Activated CD8-positive, alpha-beta T cell treated with anti-CD3 and anti-CD28 coated beads for 36 hours (primary cell): Measurements from ENCODE around the gene MATK. TPM values are rescaled to one million over a fixed set of nuclear protein-coding genes. Genes with fewer than 3 reads are reported as not detected.

Experiments used
- ATAC-seq: fragments of 200-7000 bp; cut with Tn5 transposase; one replicate; pipeline ENCODE4 v1.10.0; 2021; ENCODE audit warnings: mild to moderate bottlenecking, moderate library complexity
- CTCF ChIA-PET: fragments of 350-600 bp; sonication (Branson Sonifier 250); formaldehyde crosslinking; loops from one replicate; lab custom pipeline; 2021; ENCODE audit warnings: antibody characterized with exemption; lab: Charles Lee
- POLR2A ChIA-PET: fragments of 350-600 bp; sonication (Branson Sonifier 250); formaldehyde crosslinking; loops from one replicate; lab custom pipeline; 2021; ENCODE audit warnings: antibody characterized with exemption; lab: Charles Lee
- DNase-seq: peaks from one replicate; pipeline ENCODE4 v3.0.0-alpha.2; 2020
- H3K27ac Mint-ChIP-seq: one replicate; pipeline ENCODE4 v1.8.0; 2021; ENCODE audit warnings: mild to moderate bottlenecking, mixed read lengths
- H3K27me3 Mint-ChIP-seq: one replicate; pipeline ENCODE4 v1.8.0; 2021; ENCODE audit warnings: mixed read lengths
- H3K36me3 Mint-ChIP-seq: one replicate; pipeline ENCODE4 v1.8.0; 2021; ENCODE audit warnings: low read depth, mixed read lengths
- H3K4me1 Mint-ChIP-seq: one replicate; pipeline ENCODE4 v1.8.0; 2021; ENCODE audit warnings: low read depth, mixed read lengths
- H3K4me3 Mint-ChIP-seq: one replicate; pipeline ENCODE4 v1.8.0; 2021; ENCODE audit warnings: mild to moderate bottlenecking, moderate library complexity, mixed read lengths
- H3K9me3 Mint-ChIP-seq: one replicate; pipeline ENCODE4 v1.8.0; 2021; ENCODE audit warnings: mixed read lengths
- intact Hi-C: fragments of 100-400 bp; cut with micrococcal nuclease; formaldehyde crosslinking; loops from one replicate; pipeline ENCODE4 v1.10.0; 2022
- total RNA-seq, 2 experiments: library from RNA; stranded (reverse); gene quantifications; one replicate each; pipeline ENCODE4 v1.2.3, GENCODE V29; 2021
- TF ChIP-seq, protein P1 (sequence below): fragments of 200-600 bp; IDR thresholded peaks from one replicate; pipeline ENCODE4 v1.8.0; 2022; ENCODE audit warnings: antibody characterized with exemption, mild to moderate bottlenecking

Gene MATK
- total RNA-seq, 2 experiments from 2014 or later: 37.6 to 39.6 TPM

DNA sequence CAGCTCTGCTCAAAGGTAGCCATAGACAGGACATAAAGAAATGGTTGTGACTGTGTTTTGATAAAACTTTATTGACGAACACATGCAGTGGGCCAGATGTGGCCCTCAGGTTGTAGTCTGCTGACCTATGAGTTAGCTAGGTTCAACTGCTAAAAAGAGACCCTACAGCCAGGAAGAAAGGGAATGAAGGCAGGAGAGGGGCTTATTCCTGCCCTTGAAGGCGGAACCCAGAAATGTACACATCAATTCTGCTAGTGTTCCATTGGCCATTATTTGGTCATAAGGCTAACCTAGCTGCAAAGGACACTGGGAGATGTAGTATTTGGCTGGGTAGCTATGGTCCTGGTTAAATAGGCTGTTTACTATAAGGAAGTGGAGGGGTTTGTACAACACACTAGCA lies 42.7 kb downstream of the MATK start:
- Mint-ChIP-seq H3K27me3 (no peaks in the 10 kb centered on the region), H3K36me3 (no peaks in the 10 kb centered on the region), H3K4me3 (no peak overlapping the region), H3K4me1 (peaks cover 3% of the 10 kb centered on the region), H3K27ac (no peak overlapping the region), H3K9me3 (no peaks in the 10 kb centered on the region)
- intact Hi-C loops: no loop called here
- ChIA-PET CTCF (no interaction called here), POLR2A (no interaction called here)
- ATAC-seq (no peak), DNase-seq (no peak)
- TF ChIP-seq, protein P1, sequence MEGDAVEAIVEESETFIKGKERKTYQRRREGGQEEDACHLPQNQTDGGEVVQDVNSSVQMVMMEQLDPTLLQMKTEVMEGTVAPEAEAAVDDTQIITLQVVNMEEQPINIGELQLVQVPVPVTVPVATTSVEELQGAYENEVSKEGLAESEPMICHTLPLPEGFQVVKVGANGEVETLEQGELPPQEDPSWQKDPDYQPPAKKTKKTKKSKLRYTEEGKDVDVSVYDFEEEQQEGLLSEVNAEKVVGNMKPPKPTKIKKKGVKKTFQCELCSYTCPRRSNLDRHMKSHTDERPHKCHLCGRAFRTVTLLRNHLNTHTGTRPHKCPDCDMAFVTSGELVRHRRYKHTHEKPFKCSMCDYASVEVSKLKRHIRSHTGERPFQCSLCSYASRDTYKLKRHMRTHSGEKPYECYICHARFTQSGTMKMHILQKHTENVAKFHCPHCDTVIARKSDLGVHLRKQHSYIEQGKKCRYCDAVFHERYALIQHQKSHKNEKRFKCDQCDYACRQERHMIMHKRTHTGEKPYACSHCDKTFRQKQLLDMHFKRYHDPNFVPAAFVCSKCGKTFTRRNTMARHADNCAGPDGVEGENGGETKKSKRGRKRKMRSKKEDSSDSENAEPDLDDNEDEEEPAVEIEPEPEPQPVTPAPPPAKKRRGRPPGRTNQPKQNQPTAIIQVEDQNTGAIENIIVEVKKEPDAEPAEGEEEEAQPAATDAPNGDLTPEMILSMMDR: no peak

DNA sequence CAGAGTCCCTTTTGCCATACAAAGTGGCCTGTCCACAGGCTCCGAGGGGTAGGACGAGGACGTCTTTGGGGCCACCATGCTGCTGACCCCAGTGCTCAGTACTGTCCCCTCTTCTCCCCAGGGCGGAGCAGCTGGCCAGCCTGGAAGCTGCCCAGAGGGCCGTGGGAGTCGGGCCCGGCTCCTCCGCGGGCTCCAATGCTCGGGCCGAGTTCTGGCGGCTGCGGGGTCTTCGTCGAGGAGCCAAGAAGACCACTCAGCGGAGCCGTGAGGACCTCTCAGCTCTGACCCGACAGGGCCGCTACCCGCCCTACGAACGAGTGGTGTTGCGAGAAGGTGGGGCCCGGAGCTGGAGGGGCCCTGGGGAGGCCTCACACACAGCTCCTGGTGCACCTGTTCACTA lies 45.8 kb downstream of the MATK start:
- ChIA-PET POLR2A (no interaction called here), CTCF (interaction anchor here (1.0 to 1.9 kb wide), 3 partner anchors 11 to 82 kb away, joined by 3 to 4 read pairs (median 3); no protein-coding TSS in a partner anchor)
- Mint-ChIP-seq H3K27ac (no peak overlapping the region), H3K4me1 (peaks cover 3% of the 10 kb centered on the region), H3K36me3 (no peaks in the 10 kb centered on the region), H3K9me3 (no peaks in the 10 kb centered on the region), H3K4me3 (no peak overlapping the region), H3K27me3 (no peaks in the 10 kb centered on the region)
- intact Hi-C loops: no loop called here
- ATAC-seq: no peak
- DNase-seq: no peak
- TF ChIP-seq, protein P1: no peak

DNA sequence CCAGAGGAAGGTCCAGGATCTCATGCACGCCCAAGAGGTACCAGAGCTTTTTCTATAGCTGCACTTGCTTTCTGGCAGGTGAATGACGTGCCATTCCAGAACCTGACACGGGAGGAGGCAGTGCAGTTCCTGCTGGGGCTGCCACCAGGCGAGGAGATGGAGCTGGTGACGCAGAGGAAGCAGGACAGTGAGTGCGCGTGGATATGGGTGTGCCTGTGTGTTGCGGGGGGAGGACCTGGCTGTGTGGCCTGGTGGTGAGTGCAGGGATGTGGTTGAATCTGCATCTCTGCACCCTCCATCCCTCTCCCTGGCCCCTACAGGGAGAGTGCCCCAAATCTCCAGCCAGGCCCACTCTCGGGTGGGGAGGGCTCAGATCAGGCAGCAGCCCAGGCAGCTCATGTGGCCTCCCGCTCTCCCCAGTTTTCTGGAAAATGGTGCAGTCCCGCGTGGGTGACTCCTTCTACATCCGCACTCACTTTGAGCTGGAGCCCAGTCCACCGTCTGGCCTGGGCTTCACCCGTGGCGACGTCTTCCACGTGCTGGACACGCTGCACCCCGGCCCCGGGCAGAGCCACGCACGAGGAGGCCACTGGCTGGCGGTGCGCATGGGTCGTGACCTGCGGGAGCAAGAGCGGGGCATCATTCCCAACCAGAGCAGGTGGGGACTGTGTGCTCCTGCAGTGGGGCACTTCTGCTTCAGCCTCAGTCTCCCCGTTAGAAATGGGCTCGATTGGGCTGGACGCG lies 47.5 kb downstream of the MATK start:
- TF ChIP-seq, protein P1: no peak
- Mint-ChIP-seq H3K27ac (no peak overlapping the region), H3K36me3 (no peaks in the 10 kb centered on the region), H3K27me3 (no peaks in the 10 kb centered on the region), H3K4me1 (peaks cover 3% of the 10 kb centered on the region), H3K4me3 (no peak overlapping the region), H3K9me3 (no peaks in the 10 kb centered on the region)
- intact Hi-C loops: no loop called here
- POLR2A ChIA-PET: interaction anchor here (0.7 kb wide), 1 partner anchor 91 kb away, joined by 3 read pairs; no protein-coding TSS in a partner anchor
- DNase-seq (no peak), ATAC-seq (no peak)
- CTCF ChIA-PET: no interaction called here

DNA sequence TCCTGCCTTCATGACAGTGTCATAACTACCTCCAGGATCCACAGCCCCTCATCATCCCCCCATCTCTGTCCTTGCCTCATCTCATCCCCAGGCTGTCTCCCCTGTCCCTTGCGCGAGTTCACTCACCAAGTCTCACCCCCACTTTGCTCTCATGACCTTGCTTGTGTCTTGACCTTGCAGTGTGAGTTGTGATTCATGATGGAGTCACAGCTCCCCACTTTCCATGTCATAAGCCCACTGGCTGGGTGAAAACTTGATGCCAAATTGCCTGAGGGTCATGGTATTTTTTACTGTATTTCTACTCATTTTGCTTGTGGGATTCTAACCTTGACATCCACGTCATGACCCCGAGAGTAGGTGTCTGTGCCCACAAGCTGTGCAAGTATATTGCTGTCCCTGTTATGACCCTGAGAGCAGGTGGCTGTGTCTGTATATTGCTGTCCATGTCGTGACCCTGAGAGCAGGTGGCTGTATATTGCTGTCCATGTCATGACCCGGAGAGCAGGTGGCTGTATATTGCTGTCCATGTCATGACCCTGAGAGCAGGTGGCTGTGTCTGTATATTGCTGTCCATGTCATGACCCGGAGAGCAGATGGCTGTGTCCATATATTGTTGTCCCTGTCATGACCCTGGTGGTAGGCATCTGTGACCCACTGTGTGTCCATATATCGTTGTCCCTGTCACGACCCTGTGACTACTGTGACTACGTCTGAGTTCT lies 48.5 kb downstream of the MATK start:
- no peak overlapping the region for H3K4me3 Mint-ChIP-seq

More for the DNA sequence above, 48.5 kb downstream of the MATK start:
- Mint-ChIP-seq H3K27me3 (no peaks in the 10 kb centered on the region), H3K27ac (no peak overlapping the region), H3K36me3 (no peaks in the 10 kb centered on the region), H3K9me3 (no peaks in the 10 kb centered on the region), H3K4me1 (peaks cover 3% of the 10 kb centered on the region)
- intact Hi-C loops: no loop called here
- TF ChIP-seq, protein P1: no peak
- DNase-seq: no peak
- ChIA-PET CTCF (no interaction called here), POLR2A (interaction anchor here (0.7 kb wide), 1 partner anchor 92 kb away, joined by 3 read pairs; no protein-coding TSS in a partner anchor)
- ATAC-seq: no peak
